Measurements from ENCODE around the gene BPGM.

- TF ChIP-seq EZH2 (IDR thresholded peaks at IDR 0.05) = no peak
- no peak for TF ChIP-seq POLR2AphosphoS5 (IDR thresholded peaks at IDR 0.05; ENCODE audit: borderline replicate concordance, low read depth, low read length)
- TF ChIP-seq FOXP2 (optimal IDR thresholded peaks at IDR 0.05; ENCODE audit: control extremely low read depth, extremely low read length, insufficient read depth) = no peak
Observed at GRCh38 chr7:134627109-134627774, 19.4 kb upstream of the BPGM start.
